ENCODE results near the gene SCARB1.

DNA sequence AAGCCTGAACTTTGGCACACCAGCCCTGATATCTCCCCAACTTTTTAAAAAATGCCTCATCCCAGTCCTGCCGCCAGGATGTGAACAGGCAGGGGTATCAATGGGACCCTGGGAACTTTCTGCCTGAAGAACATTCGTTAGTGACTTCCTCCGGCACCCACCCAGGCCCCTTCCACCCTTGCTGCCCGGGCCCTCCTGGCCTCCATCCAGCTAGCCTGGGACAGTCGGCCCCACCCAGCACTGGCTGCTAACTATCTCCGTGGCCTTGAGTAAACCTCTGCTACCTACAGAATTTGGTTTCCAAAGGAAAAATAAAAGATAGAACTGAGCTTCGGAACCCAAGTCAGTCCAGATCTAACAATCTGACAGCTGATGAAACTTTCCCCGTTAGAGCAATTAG is 14.3 kb downstream of the SCARB1 start:
- TF ChIP-seq, protein P1, sequence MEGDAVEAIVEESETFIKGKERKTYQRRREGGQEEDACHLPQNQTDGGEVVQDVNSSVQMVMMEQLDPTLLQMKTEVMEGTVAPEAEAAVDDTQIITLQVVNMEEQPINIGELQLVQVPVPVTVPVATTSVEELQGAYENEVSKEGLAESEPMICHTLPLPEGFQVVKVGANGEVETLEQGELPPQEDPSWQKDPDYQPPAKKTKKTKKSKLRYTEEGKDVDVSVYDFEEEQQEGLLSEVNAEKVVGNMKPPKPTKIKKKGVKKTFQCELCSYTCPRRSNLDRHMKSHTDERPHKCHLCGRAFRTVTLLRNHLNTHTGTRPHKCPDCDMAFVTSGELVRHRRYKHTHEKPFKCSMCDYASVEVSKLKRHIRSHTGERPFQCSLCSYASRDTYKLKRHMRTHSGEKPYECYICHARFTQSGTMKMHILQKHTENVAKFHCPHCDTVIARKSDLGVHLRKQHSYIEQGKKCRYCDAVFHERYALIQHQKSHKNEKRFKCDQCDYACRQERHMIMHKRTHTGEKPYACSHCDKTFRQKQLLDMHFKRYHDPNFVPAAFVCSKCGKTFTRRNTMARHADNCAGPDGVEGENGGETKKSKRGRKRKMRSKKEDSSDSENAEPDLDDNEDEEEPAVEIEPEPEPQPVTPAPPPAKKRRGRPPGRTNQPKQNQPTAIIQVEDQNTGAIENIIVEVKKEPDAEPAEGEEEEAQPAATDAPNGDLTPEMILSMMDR (IDR thresholded peaks at IDR 0.05), result no peak
- no peak for TF ChIP-seq NR3C1 (CRISPR knock-in tag; conservative IDR thresholded peaks at IDR 0.05; ENCODE audit: low read depth)
- TF ChIP-seq, protein P2, sequence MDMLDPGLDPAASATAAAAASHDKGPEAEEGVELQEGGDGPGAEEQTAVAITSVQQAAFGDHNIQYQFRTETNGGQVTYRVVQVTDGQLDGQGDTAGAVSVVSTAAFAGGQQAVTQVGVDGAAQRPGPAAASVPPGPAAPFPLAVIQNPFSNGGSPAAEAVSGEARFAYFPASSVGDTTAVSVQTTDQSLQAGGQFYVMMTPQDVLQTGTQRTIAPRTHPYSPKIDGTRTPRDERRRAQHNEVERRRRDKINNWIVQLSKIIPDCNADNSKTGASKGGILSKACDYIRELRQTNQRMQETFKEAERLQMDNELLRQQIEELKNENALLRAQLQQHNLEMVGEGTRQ (CRISPR knock-in tag; IDR thresholded peaks at IDR 0.05), result no peak
- TF ChIP-seq, protein P3, sequence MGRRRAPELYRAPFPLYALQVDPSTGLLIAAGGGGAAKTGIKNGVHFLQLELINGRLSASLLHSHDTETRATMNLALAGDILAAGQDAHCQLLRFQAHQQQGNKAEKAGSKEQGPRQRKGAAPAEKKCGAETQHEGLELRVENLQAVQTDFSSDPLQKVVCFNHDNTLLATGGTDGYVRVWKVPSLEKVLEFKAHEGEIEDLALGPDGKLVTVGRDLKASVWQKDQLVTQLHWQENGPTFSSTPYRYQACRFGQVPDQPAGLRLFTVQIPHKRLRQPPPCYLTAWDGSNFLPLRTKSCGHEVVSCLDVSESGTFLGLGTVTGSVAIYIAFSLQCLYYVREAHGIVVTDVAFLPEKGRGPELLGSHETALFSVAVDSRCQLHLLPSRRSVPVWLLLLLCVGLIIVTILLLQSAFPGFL (CRISPR knock-in tag; IDR thresholded peaks at IDR 0.05; ENCODE audit: borderline replicate concordance), result no peak
- TF ChIP-seq TP53 (CRISPR knock-in tag; IDR thresholded peaks at IDR 0.05), result no peak
- no peak for TF ChIP-seq ELF4 (CRISPR knock-in tag; IDR thresholded peaks at IDR 0.05; ENCODE audit: low read depth)
- TF ChIP-seq TEAD1 (CRISPR knock-in tag; IDR thresholded peaks at IDR 0.05), result no peak
- no peak for TF ChIP-seq KAT7 (CRISPR knock-in tag; IDR thresholded peaks at IDR 0.05; ENCODE audit: borderline replicate concordance)
- no peak for TF ChIP-seq PRRX2 (CRISPR knock-in tag; IDR thresholded peaks at IDR 0.05)
- TF ChIP-seq, protein P4, sequence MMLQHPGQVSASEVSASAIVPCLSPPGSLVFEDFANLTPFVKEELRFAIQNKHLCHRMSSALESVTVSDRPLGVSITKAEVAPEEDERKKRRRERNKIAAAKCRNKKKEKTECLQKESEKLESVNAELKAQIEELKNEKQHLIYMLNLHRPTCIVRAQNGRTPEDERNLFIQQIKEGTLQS (CRISPR knock-in tag; conservative IDR thresholded peaks at IDR 0.05), result no peak
- no peak for TF ChIP-seq CREB1 (CRISPR knock-in tag; IDR thresholded peaks at IDR 0.05)

Data from WTC11 (cell line).